Adrenal gland (tissue), 5 donors: ENCODE measurements around the gene ZCRB1.

ENCODE experiments used
- CTCF ChIP-seq, 6 experiments: fragments of 450-650 bp in 4 of 6; fragments of 200-600 bp in 2 of 6; sonication (generic) in 1 of 6; IDR thresholded peaks; 1 replicate in 5 of 6; 2 replicates in 1 of 6; pipeline versions ENCODE4 v1.5.1 to v1.8.0; 2016 to 2021; ENCODE audit warnings: antibody characterized with exemption in 6 of 6, mild to moderate bottlenecking in 2 of 6, moderate library complexity in 1 of 6
- POLR2A ChIP-seq, 2 donors: fragments of 450-650 bp; IDR thresholded peaks; one replicate each; pipeline ENCODE4 v1.6.1; 2017; ENCODE audit warnings: antibody characterized with exemption in 2 of 2, mild to moderate bottlenecking in 2 of 2, moderate library complexity in 1 of 2
- donor health status: DM: no; HTN: no; CAD: no.

GRCh38 chr12:42281278-42281677, 44.6 kb downstream of the ZCRB1 start:
- TF ChIP-seq POLR2A (IDR thresholded peaks at IDR 0.05) (no peak), CTCF (IDR thresholded peaks at IDR 0.05) (no peak)
